A549 (cell line): ENCODE measurements around the gene KCNA3.

Experiments used
- BHLHE40 ChIP-seq: IDR thresholded peaks from 2 replicates; pipeline ENCODE4 v1.6.1; 2012; ENCODE audit warnings: low read depth, low read length, inconsistent platforms
- CHD2 ChIP-seq: fragments of 150-350 bp; IDR thresholded peaks from 2 replicates; pipeline ENCODE4 v1.6.1; 2014; ENCODE audit warnings: low read length; ENCODE audit not compliant: partially characterized antibody
- CTCF ChIP-seq: fragments of >200 bp; sonication (Bioruptor Twin); formaldehyde crosslinking; IDR thresholded peaks from 3 replicates; pipeline ENCODE4 v1.5.1; 2016
- MAX ChIP-seq: IDR thresholded peaks from 2 replicates; pipeline ENCODE4 v1.6.1; 2012
- POLR2A ChIP-seq: IDR thresholded peaks from 2 replicates; pipeline ENCODE4 v1.6.1; 2012; ENCODE audit warnings: mild to moderate bottlenecking, low read length
- POLR2AphosphoS2 ChIP-seq: conservative IDR thresholded peaks from 2 replicates; pipeline ENCODE4 v1.6.1; 2012; ENCODE audit warnings: low read length, improper control_type of control experiment, inconsistent platforms
- RFX5 ChIP-seq: fragments of 450-650 bp; IDR thresholded peaks from 2 replicates; pipeline ENCODE4 v1.7.1; 2014; ENCODE audit warnings: antibody characterized with exemption, mild to moderate bottlenecking, moderate library complexity

- TF ChIP-seq MAX (no peak), BHLHE40 (no peak), RFX5 (no peak), POLR2A (no peak), POLR2AphosphoS2 (no peak), CTCF (no peak), CHD2 (no peak)
Measured at GRCh38 chr1:110636149-110636935, 38.4 kb downstream of the KCNA3 start.
